Measurements from ENCODE around the gene DIPK1C.
"Not testable (repeated sequence)": the region's sequence is repeated elsewhere in the genome, so short reads cannot be mapped to it uniquely, and the experiment has no call there.

Gene DIPK1C

GRCh38 chr18:74503137-74503536 lies 46.0 kb upstream of the DIPK1C start:
- no peak overlapping the region for H3K4me3 ChIP-seq (replicated peaks; ENCODE audit: insufficient read depth, low read length)
- H3K27ac ChIP-seq (replicated peaks), result no peak overlapping the region
- TF ChIP-seq REST (IDR thresholded peaks at IDR 0.05; ENCODE audit: insufficient replicate concordance, low read depth), result no peak
- H3K27me3 ChIP-seq (ENCODE audit: insufficient read depth, poor library complexity, severe bottlenecking), result no peaks in the 10 kb centered on the region
- peak; percentile 34 to 51 for DNase-seq (ENCODE audit: low read depth in 1 of 2, low spot score in 1 of 2)

- no peak for TF ChIP-seq POLR2AphosphoS5 (IDR thresholded peaks at IDR 0.05; ENCODE audit: low read depth)
- no peak for TF ChIP-seq CTCF (IDR thresholded peaks at IDR 0.05; ENCODE audit: insufficient read depth, low read length)
- no peak for TF ChIP-seq GABPA (IDR thresholded peaks at IDR 0.05; ENCODE audit: low read depth)
- Histone ChIP-seq H3K4me3 (replicated peaks; ENCODE audit: insufficient read depth, low read length) (no peak overlapping the region), H3K27me3 (ENCODE audit: insufficient read depth, poor library complexity, severe bottlenecking) (no peaks in the 10 kb centered on the region), H3K27ac (replicated peaks) (no peak overlapping the region)
- no peak for DNase-seq (ENCODE audit: low read depth in 1 of 2, low spot score in 1 of 2)
Observed at GRCh38 chr18:74501386-74501785, 44.3 kb upstream of the DIPK1C start.

GRCh38 chr18:74500774-74501173 lies 43.7 kb upstream of the DIPK1C start:
- not testable (repeated sequence) for DNase-seq (ENCODE audit: low read depth in 1 of 2, low spot score in 1 of 2); H3K27me3 ChIP-seq (ENCODE audit: insufficient read depth, poor library complexity, severe bottlenecking)
- TF ChIP-seq SPI1 (IDR thresholded peaks at IDR 0.05; ENCODE audit: borderline replicate concordance, low read depth), result peak; percentile 40; the same call in 1 of the 2 replicates
- Histone ChIP-seq H3K4me3 (replicated peaks; ENCODE audit: insufficient read depth, low read length) (peak overlapping the region; percentile 56), H3K27ac (replicated peaks) (peak overlapping the region; percentile 80)

- Histone ChIP-seq H3K4me3 (replicated peaks; ENCODE audit: insufficient read depth, low read length) (peak overlapping the region; percentile 56), H3K27me3 (ENCODE audit: insufficient read depth, poor library complexity, severe bottlenecking) (no peaks in the 10 kb centered on the region), H3K27ac (replicated peaks) (peak overlapping the region; percentile 80)
- no peak for DNase-seq (ENCODE audit: low read depth in 1 of 2, low spot score in 1 of 2)
- TF ChIP-seq SPI1 (IDR thresholded peaks at IDR 0.05; ENCODE audit: borderline replicate concordance, low read depth), result no peak
- TF ChIP-seq POLR2AphosphoS5 (IDR thresholded peaks at IDR 0.05; ENCODE audit: low read depth), result no peak
- TF ChIP-seq GABPA (IDR thresholded peaks at IDR 0.05; ENCODE audit: low read depth), result no peak
- TF ChIP-seq CTCF (IDR thresholded peaks at IDR 0.05; ENCODE audit: insufficient read depth, low read length), result no peak
- no peak for TF ChIP-seq REST (IDR thresholded peaks at IDR 0.05; ENCODE audit: insufficient replicate concordance, low read depth)
Observed at GRCh38 chr18:74500372-74500771, 43.3 kb upstream of the DIPK1C start.

- Histone ChIP-seq H3K27me3 (ENCODE audit: insufficient read depth, poor library complexity, severe bottlenecking) (no peaks in the 10 kb centered on the region), H3K27ac (replicated peaks) (peak overlapping the region; percentile 80), H3K4me3 (replicated peaks; ENCODE audit: insufficient read depth, low read length) (peak overlapping the region; percentile 56)
- TF ChIP-seq SPI1 (IDR thresholded peaks at IDR 0.05; ENCODE audit: borderline replicate concordance, low read depth) (peak; percentile 38; the same call in 1 of the 2 replicates), REST (IDR thresholded peaks at IDR 0.05; ENCODE audit: insufficient replicate concordance, low read depth) (no peak)
- peak; percentile 79 to 88 for DNase-seq (ENCODE audit: low read depth in 1 of 2, low spot score in 1 of 2)
Observed at GRCh38 chr18:74499633-74500032, 42.5 kb upstream of the DIPK1C start.

Data from HL-60 (cell line).